Activated CD4-positive, alpha-beta T cell treated with anti-CD3 and anti-CD28 coated beads, Interleukin-10, Interleukin-2, amounts not matched to agents 100 ng/mL and 50 ng/mL, durations not matched to agents 16 hours and 8 hours (primary cell): Measurements from ENCODE around the gene FBLN5.

Experiments used
- DNase-seq: peaks from one replicate; pipeline ENCODE4 v3.0.0-alpha.2; 2020

Gene FBLN5

DNA sequence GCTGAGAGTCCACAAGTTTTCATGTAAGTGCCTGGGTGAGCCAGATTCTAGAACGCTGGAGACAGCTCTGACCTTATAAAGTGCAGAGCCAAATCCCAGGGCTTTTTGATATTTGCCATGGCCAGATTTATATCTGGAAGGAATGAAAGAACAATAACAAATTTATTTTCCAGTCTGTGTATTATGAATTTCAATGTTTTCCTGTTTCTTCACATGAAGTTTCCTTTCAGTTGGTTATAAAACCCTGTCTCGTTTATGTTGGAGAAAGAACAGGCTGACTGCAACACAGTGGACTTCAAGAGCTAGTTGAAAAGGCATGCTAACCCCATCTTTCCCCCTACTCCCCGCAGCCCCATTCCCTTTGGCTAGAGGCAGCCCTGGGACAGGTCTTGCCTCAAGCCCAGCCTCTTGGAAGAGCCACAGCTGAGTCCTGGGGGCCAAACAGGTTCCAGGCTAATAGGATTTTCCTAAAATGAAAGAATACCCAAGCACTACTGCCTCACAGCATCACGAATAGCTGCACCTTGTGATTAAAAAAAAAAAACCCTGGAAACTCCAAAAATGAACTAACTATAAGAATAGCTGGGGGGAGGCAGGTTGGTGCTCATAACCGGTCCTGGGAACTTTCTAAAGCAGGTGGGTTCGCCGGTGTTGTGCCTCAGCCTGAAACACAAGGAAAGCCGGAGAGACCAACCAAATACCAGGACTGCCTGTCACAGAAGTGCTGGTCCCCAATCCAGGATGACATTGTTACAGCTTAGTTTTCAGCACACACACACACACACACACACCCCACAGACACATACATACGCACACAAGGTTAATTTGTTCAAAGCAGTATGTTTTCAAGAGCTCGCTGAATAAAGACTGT is 1.5 kb downstream of the FBLN5 start:
- no peak for DNase-seq

DNA sequence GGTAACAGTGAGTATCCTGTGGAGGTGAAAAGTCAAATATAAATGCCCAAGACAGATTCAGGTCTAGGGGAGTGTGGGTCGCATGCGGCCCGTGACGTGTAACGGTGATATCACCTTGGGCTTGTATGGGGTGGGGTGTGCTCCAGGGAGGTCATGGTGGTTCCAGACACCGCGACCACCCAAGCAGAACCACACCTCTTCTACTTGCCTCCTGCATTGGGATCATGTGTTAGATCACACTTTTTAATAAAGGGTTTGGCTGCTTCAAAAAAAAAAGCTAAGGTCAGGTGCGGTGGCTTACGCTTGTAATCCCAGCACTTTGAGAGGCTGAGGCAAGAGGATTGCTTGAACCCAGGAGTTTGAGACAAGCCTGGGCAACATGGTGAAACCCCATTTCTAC is 4.5 kb downstream of the FBLN5 start:
- DNase-seq = no peak

DNA sequence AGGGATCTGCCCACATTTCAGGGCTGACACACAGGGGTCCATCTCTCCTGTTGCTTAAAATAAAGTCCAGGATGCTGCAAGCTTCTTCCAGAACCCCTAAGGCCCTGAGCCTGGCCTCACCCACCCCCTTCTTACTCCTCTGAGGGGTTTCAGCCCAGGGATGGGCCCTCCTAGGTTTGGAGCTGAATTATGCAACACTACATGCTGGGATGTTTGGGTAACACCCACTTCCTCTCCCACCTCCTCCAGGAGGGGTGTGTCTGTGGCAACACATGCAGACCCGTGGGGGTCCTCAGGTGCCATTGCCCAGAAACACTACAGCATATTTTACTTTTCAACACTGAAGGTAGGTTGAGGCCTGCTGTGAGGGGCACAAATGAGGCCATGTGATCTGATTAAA is 5.4 kb downstream of the FBLN5 start:
- DNase-seq = no peak

DNA sequence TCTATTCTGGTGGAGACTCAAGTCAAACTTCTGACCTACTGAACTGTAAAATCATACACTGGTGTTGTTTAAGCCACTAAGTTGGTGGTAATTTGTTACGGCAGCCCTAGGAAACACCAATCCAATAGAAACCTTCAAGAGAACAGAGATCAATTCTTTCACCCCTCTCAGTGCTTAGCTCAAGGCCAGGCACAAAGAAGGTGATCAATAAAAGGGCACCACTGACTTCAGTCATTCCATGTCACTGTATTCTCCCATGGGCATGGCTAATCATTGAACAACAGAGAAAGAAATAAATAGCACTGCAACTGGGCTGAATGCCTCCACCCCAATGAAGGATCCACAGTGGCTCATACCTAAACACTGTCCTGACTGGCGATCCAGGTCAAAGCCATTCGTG is 7.3 kb downstream of the FBLN5 start:
- DNase-seq = no peak

DNA sequence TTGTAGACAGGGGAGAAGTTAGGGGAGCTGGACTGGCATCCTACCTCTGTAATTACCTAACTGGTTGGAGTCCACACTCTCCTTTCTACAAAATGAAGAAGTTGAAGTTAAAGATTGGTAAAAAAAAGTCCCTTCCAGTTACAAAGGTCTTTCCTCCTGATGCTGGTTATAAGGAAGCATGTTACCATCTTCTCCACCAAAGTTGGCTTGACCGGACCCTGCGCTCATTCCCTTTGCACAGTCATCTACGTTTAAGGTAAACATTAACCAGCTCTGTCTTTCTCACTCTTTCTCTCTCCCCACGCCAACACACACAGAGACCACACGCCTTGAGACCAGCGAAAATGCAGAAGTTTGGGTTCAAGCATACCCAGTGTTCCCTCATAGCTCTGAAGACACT is 11.9 kb downstream of the FBLN5 start:
- DNase-seq = no peak

GRCh38 chr14:91934554-91935285 is 12.8 kb downstream of the FBLN5 start:
- DNase-seq = no peak

GRCh38 chr14:91931478-91932088 is 15.9 kb downstream of the FBLN5 start:
- no peak for DNase-seq

- no peak for DNase-seq
These were observed 17.8 kb downstream of the FBLN5 start for GRCh38 chr14:91929700-91930099.

DNA sequence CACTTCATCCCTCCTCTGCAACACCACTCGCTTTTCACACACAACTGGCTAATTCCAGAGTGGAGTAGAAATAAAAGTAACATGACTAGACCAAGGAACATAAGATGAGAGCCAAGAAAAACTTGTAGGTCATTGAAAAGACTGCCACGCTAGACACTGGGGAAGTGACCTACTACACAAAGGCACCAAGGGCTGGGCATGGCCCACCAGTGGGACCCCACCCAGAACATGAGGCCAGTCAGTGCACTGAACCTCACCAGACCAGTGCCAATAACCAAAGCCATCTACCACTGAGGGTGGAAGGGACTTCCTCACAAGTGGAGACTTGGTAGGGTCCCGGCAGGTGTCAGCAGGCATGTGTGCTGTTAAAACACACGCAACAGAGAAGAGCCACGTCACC is 19.7 kb downstream of the FBLN5 start:
- DNase-seq = no peak

DNA sequence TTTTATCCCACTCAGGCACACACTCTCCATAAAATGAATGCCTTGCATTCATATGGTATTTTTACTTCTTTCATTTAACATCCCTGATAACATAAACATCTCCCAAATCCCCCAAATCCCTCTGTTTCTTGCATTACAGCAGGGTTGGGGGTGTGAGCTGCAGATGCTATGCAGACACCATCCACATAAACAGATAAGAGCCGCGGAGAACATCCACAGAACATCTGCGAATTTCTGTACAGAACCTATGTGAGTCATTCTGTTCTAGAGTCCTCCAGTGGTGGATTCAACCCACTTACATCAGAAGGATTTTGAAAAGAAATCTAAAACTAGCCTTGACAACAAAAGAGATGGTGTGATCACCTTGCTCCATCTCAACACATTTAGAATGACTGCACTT is 20.3 kb downstream of the FBLN5 start:
- DNase-seq = no peak

DNA sequence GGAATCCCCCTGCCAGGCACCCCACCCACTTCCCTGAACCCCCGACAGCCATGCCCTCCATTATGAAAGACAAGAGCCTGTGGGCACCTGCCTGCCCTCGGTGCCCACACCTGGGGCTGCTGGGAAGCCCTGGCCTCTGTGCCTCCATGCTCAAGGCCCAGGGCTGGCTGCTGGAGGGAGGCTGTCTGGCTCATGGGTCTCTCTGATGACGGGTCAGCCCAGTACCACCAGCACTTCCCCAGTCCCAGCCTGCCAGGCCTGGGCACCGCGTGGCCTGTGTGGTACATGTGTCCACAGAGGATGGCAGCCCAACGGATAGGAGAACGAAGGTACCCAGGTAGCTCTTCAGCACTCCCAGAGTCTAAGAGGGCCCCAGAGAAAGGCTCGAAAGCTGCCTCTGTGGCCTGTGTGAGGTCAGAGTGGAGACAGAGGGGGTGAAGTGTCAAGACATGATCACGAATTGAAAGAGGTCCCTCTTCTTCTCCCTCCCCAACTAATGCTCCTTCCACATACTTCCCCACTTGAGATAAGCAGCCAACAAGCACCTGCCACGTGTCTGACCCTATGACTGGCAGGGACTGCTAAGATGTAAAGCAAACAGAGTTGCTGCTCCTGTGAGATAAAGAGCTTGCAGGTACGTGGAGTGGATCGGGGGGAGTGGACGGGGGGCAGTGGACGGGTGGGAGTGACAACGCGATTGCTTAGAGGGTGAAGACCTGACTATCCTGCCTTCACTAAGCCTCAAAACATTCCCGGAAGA is 21.2 kb downstream of the FBLN5 start:
- no peak for DNase-seq

DNA sequence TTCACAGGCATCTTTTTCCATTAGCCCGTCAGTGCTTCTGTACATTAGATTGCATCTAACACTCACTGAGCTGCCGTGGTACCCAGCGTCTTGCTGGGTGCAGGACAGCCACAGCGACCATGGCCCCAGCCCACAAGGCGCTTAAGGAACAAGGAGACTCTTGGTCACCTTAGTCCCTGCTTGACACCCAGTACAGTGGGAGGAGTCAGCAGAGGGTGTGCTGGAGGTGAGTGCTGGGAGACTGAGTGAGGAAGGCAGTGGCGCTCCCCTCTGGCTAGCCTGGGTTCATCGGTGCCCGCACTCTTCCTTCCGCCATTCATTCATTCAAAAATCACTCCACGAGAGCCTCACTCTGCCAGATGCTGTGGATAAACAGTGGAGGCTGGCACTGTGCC is 21.8 kb downstream of the FBLN5 start:
- no peak for DNase-seq

DNA sequence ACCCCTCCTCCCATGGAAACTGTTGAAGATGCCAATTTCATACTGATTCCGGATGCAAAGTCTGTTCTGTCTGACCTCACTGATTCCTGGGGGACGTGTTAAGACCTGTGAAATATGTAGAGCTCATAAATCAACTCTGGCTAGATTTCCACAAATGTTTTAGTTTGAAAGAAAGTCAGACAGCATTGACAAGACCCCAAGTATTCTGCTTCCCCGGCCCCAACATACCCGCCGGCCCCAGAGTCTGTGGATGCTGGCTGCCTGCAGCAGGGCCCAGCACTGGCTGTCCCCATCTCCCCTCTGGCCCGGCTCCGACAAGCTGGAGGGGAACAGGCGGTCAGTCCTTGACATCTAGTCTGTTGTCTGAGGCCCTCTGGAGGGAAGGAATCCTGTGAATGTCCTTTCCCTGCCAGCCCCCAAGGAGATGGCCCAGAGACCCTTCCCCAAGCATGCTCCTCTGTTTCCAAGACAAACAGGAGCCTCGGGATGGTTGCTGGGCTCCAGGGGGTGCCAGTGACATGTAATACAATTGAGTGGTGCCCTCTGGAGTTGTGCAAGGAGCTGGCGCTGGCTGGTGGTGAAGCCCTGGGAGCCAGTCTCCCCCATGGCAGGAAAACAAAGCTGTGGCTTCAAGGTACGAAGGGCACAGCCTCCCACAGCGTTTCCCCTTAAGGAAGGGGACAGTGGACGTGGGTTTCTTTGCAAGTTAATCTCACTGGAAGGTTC is 22.3 kb downstream of the FBLN5 start:
- DNase-seq = no peak

GRCh38 chr14:91920526-91920925 is 27.0 kb downstream of the FBLN5 start:
- no peak for DNase-seq

DNA sequence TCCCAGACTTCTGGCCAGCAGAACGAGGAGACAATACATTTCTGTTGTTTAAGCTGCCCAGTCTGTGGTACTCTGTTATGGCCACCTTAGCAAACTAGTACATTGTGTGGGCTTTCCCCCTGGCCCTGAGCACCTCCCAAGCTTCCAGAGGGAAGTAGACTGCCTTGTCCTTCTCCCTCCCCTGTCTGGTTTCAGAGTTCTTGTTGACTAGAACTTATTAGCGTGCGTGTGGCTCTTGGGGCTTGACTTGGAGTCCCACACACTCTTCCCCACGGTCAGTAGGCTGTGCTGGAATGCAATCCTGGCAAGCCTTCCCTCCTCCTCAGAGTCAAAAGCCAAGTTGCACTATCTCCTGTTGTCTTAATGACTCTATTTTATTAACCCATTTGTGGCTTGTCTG is 27.7 kb downstream of the FBLN5 start:
- no peak for DNase-seq

GRCh38 chr14:91918186-91918883 is 29.2 kb downstream of the FBLN5 start:
- DNase-seq = no peak

- DNase-seq = no peak
These were observed 35.5 kb downstream of the FBLN5 start for GRCh38 chr14:91912035-91912434.

DNA sequence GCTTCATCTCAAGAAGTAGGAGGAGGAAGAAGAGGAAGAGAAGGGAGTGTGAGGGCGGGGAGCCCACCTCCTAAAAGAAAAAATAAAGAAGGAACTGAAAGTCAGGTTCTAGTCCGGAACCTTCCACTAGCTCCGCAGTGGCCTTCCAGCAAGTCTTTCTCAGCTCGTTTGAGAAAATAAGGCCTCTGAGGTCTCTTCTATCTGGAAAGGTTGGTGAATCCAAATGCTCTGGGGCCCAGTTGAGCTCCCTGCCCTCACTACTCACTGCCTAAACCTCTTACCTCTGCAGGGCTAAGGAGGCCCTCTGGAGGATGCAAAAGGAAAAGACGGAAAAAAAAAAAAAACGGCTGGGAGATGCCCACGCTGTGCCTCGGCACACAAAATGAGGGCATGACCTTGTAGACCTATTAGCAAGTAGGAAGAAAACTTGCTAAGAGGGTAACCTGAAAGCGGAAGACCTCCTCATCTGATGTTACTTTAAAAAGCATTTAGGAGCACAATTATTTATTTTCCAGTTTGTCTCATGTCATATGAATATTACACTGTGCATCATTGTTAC is 35.9 kb downstream of the FBLN5 start:
- DNase-seq = peak; percentile 75

DNA sequence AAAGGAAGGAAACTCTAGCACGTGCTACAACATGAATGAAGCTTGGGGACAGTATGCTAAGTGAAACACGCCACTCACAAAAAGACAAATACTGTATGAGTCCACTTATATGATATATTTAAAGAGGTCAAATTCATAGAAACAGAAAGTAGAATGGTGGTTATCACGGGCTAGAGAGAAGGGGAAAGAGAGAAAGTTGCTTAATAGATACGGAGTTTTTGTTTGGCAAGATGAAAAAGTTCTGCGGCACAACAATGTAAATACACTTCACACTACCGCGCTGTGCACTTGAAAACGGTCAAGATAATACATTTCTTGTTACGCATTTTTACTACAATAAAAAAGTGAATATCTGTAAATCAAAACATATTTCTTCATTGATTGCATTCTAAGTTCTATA is 37.3 kb downstream of the FBLN5 start:
- no peak for DNase-seq

GRCh38 chr14:91906374-91906773 is 41.1 kb downstream of the FBLN5 start:
- DNase-seq = no peak

DNA sequence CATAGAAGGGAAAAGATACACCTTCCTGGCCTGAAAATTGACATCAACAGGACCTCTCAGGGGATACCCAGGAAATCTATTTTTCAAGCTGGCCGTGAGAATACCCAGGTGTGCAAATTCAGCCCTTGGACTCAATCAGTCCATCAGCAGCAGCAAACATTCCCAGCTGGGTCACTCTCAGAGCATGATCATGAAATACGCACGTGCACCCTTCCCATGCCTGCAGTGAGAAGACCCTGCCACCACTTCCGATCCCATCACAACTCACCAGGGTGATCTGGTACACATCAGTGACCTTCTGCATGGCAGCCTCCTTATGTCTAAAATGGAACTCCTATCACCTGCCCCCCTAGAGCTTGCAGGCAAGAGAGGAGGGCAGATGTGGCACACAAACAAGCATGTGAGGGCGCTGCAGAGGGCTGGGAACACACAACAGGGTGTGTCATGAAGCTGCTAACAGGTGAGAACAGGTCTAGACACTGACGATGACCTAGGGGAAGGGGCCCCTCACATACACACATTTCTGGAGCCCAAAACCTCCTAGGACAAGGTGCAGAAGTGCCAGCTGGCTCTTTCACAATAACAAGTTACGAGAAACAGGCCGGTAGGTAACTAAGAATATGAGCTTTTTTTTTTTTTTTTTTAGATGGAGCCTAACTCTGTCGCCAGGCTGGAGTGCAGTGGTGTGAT is 42.4 kb downstream of the FBLN5 start:
- DNase-seq = no peak
